OCI-LY1 (cell line): ENCODE data around the gene MVP.
"Not testable (repeated sequence)": the region's sequence is repeated elsewhere in the genome, so short reads cannot be mapped to it uniquely, and the experiment has no call there.

Experiments used
- H2AFZ ChIP-seq: fragments of 200-600 bp; sonication (generic), shearing (Covaris generic); 2 replicates; pipeline ENCODE4 v1.6.0; 2014; ENCODE audit warnings: antibody characterized with exemption, mild to moderate bottlenecking, low read length
- H3F3A ChIP-seq: fragments of 200-600 bp; sonication (generic), shearing (Covaris generic); 2 replicates; pipeline ENCODE4 v1.6.0; 2014; ENCODE audit warnings: mild to moderate bottlenecking, antibody characterized with exemption, low read length, moderate library complexity; ENCODE audit not compliant: insufficient read depth
- H3K27ac ChIP-seq: fragments of 200-600 bp; sonication (generic); 2 replicates; pipeline ENCODE4 v1.5.1; 2014; ENCODE audit warnings: low read length, mixed run types, mild to moderate bottlenecking, low read depth; ENCODE audit not compliant: poor library complexity, severe bottlenecking
- H3K27me3 ChIP-seq: fragments of 200-600 bp; sonication (generic); 2 replicates; pipeline ENCODE4 v1.6.0; 2014; ENCODE audit warnings: antibody characterized with exemption, mild to moderate bottlenecking, low read length, moderate library complexity; ENCODE audit not compliant: insufficient read depth
- H3K36me3 ChIP-seq: fragments of 200-600 bp; sonication (generic); 2 replicates; pipeline ENCODE4 v1.6.1; 2014; ENCODE audit warnings: mild to moderate bottlenecking, antibody characterized with exemption, low read length, moderate library complexity, mixed read lengths; ENCODE audit not compliant: insufficient read depth
- H3K4me1 ChIP-seq: fragments of 200-600 bp; sonication (generic); 2 replicates; pipeline ENCODE4 v1.5.1; 2014; ENCODE audit warnings: mild to moderate bottlenecking, low read length, moderate library complexity; ENCODE audit not compliant: insufficient read depth, severe bottlenecking
- H3K4me2 ChIP-seq: fragments of 200-600 bp; sonication (generic), shearing (Covaris generic); 2 replicates; pipeline ENCODE4 v1.6.1; 2014; ENCODE audit warnings: low read length
- H3K4me3 ChIP-seq: fragments of 200-600 bp; sonication (generic); 2 replicates; pipeline ENCODE4 v1.5.1; 2014; ENCODE audit warnings: low read length, low read depth, mild to moderate bottlenecking, mixed read lengths; ENCODE audit not compliant: poor library complexity, severe bottlenecking
- H3K79me2 ChIP-seq: fragments of 200-600 bp; shearing (Covaris generic); 2 replicates; pipeline ENCODE4 v1.6.1; 2016; ENCODE audit warnings: mixed run types, low read length, mixed read lengths; ENCODE audit not compliant: insufficient read depth
- H3K9ac ChIP-seq: fragments of 200-600 bp; sonication (generic), shearing (Covaris generic); 2 replicates; pipeline ENCODE4 v1.6.1; 2014; ENCODE audit warnings: mild to moderate bottlenecking, low read length, mixed read lengths
- H3K9me2 ChIP-seq: fragments of 200-600 bp; sonication (generic), shearing (Covaris generic); 2 replicates; pipeline ENCODE4 v1.6.1; 2014; ENCODE audit warnings: low read depth, mild to moderate bottlenecking, low read length, mixed read lengths
- H3K9me3 ChIP-seq: fragments of 200-600 bp; shearing (Covaris generic); 2 replicates; pipeline ENCODE4 v1.6.1; 2014; ENCODE audit warnings: low read length, mixed read lengths
- H4K20me1 ChIP-seq: fragments of 200-600 bp; sonication (generic), shearing (Covaris generic); 2 replicates; pipeline ENCODE4 v1.6.0; 2016; ENCODE audit warnings: mild to moderate bottlenecking, low read length; ENCODE audit not compliant: insufficient read depth
- EZH2 ChIP-seq: fragments of 200-600 bp; sonication (generic), shearing (Covaris generic); IDR thresholded peaks from 2 replicates; pipeline ENCODE4 v1.8.0; 2017; ENCODE audit warnings: borderline replicate concordance, mixed run types, mild to moderate bottlenecking, antibody characterized with exemption, low read length, moderate library complexity, mixed read lengths
- TF ChIP-seq, protein P1 (sequence below): fragments of 200-600 bp; sonication (generic), shearing (Covaris generic); IDR thresholded peaks from 2 replicates; pipeline ENCODE4 v1.5.1; 2017; ENCODE audit warnings: mild to moderate bottlenecking, antibody characterized with exemption, low read length, moderate library complexity, mixed read lengths

MVP gene

DNA sequence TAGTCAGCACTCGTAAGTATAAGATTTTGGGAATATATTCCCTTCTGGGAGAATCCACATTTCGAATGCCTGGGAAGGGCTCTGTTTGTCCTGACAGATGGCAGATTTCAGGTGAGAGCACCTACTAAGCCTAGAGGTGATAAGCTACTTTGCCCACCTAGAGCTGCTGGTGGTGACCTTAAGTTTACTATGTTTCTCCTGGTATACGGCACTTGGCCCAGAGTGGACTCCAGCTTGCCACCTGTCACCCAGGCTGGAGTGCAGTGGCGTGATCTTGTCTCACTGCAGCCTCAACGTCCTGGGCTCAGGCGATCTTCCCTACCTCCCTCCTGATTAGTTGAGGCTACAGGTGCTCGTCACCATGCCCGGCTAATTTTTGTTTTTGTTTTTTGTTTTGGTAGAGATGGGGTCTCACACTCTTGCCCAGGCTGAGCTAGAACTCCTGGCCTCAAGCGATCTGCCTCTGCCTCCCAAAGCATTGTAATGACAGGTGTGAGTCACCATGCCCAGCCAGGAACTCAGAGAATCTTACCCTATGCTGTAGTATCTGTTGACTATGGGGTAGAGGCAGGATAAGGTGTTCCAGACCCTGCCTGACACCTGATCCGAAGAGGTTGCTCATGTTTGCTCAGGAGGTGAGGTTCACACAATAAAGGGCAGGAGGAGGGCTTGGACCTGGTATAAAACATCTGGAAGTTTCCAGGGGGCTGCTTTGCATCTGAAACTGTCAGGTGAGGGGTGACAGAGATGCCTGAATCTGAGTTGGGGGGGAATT is 42.5 kb upstream of the MVP start, which contains the start of gene ZG16:
ZG16 (plus strand) TSS at position 681 of the 775 bp plus-strand sequence. CDS start 1,011 bp downstream, outside the sequence.
- Histone ChIP-seq H4K20me1 (no peaks in the 10 kb centered on the region), H3K79me2 (no peaks in the 10 kb centered on the region), H3K9ac (no peak within 1 kb of the TSS), H3K4me2 (no peak within 1 kb of the TSS), H3K4me1 (no peaks in the 10 kb centered on the region), H3K36me3 (no peaks in the 10 kb centered on the region), H3K4me3 (no peak within 1 kb of the TSS), H3K27me3 (0 out of 2 replicates have a peak, but pooled peaks cover 11% of the 10 kb centered on the region), H2AFZ (no peak within 1 kb of the TSS), H3F3A (no peaks in the 10 kb centered on the region), H3K9me2 (no peaks in the 10 kb centered on the region), H3K27ac (no peak within 1 kb of the TSS), H3K9me3 (no peaks in the 10 kb centered on the region)
- TF ChIP-seq, protein P1, sequence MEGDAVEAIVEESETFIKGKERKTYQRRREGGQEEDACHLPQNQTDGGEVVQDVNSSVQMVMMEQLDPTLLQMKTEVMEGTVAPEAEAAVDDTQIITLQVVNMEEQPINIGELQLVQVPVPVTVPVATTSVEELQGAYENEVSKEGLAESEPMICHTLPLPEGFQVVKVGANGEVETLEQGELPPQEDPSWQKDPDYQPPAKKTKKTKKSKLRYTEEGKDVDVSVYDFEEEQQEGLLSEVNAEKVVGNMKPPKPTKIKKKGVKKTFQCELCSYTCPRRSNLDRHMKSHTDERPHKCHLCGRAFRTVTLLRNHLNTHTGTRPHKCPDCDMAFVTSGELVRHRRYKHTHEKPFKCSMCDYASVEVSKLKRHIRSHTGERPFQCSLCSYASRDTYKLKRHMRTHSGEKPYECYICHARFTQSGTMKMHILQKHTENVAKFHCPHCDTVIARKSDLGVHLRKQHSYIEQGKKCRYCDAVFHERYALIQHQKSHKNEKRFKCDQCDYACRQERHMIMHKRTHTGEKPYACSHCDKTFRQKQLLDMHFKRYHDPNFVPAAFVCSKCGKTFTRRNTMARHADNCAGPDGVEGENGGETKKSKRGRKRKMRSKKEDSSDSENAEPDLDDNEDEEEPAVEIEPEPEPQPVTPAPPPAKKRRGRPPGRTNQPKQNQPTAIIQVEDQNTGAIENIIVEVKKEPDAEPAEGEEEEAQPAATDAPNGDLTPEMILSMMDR: no peak
- TF ChIP-seq EZH2: no peak

DNA sequence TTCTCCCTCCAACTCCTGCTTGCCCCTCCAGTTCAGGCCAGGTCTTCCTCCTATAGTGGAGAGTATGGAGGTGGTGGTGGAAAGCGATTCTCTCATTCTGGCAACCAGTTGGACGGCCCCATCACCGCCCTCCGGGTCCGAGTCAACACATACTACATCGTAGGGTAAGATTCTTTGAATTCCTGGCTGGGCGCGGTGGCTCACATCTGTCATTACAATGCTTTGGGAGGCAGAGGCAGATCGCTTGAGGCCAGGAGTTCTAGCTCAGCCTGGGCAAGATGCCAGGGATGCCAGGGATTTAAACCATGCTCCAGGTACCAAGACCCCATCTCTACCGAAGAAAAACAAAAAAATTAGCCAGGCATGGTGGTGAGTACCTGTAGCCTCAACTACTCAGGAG is 40.8 kb upstream of the MVP start:
- Histone ChIP-seq H3K79me2 (no peaks in the 10 kb centered on the region), H3K4me3 (no peak overlapping the region), H3K27me3 (0 out of 2 replicates have a peak, but pooled peaks cover 11% of the 10 kb centered on the region), H3K4me1 (no peaks in the 10 kb centered on the region), H3K9ac (no peak overlapping the region), H3F3A (no peaks in the 10 kb centered on the region), H3K36me3 (no peaks in the 10 kb centered on the region), H4K20me1 (no peaks in the 10 kb centered on the region), H3K9me2 (no peaks in the 10 kb centered on the region), H3K9me3 (no peaks in the 10 kb centered on the region), H2AFZ (no peak overlapping the region), H3K4me2 (no peak overlapping the region), H3K27ac (no peak overlapping the region)
- no peak for TF ChIP-seq EZH2
- TF ChIP-seq, protein P1: no peak

DNA sequence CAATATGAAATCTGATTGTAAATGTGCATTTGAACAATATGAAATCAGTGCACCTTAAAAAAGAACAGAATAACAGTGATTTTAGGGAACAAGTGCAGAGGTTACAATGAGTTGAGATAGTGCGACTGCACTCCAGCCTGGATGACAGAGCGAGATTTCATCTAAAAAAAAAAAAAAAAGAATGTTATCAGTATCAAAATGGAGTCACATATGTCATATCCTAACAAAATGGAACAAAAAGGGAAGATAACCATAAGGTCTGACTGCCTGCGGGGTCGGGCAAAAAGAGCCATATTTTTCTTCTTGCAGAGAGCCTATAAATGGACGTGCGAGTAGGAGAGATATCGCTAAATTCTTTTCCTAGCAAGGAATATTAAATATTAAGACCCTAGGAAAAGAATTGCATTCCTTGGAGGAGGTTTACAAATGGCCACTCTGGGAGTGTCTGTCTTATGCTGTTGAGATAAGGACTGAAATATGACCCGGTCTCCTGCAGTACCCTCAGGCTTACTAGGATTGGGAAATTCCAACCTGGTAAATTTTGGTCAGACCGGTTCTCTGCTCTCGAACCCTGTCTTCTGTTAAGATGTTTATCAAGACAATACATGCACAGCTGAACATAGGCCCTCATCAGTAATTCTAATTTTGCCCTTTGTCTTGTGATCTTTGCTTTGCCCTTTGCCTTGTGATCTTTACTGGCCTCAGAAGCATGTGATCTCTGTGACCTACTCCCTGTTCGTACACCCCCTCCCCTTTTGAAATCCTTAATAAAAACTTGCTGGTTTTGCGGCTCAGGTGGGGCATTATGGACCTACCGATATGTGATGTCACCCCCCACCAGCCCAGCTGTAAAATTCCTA is 36.9 kb upstream of the MVP start:
- not testable (repeated sequence) for H3K4me2 ChIP-seq
- H3K4me1 ChIP-seq: peaks cover 11% of the 10 kb centered on the region

More for the DNA sequence above, 36.9 kb upstream of the MVP start:
- H3K4me3 ChIP-seq, H3K9me2 ChIP-seq, H3K9me3 ChIP-seq, H3K79me2 ChIP-seq, H3K36me3 ChIP-seq, H3F3A ChIP-seq, H3K27ac ChIP-seq, H3K9ac ChIP-seq, H2AFZ ChIP-seq, H4K20me1 ChIP-seq: not testable (repeated sequence)
- H3K27me3 ChIP-seq: 0 out of 2 replicates have a peak, but pooled peaks cover 11% of the 10 kb centered on the region
